22Rv1 (cell line): ENCODE measurements around the gene MCHR1.

Experiments used
- CTCF ChIP-seq: fragments of 450-650 bp; IDR thresholded peaks from 2 replicates; pipeline ENCODE4 v1.5.1; 2017; ENCODE audit warnings: mild to moderate bottlenecking
- ZFX ChIP-seq: fragments of 450-650 bp; IDR thresholded peaks from 2 replicates; pipeline ENCODE4 v1.6.1; 2017; ENCODE audit warnings: antibody characterized with exemption, borderline replicate concordance

- TF ChIP-seq CTCF, result peak; percentile 12; the same call in 1 of the 2 replicates
- TF ChIP-seq ZFX, result no peak
These were observed 907 bp downstream of the MCHR1 start for GRCh38 chr22:40679964-40680818.
